ENCODE measurements around the gene SLC25A21.

- TF ChIP-seq CTCF (IDR thresholded peaks at IDR 0.05): no peak
- TF ChIP-seq POLR2A (IDR thresholded peaks at IDR 0.05): no peak
Observed at GRCh38 chr14:36665887-36666415, 506.5 kb downstream of the SLC25A21 start.
